Panc1 (cell line): ENCODE data around the gene RRBP1.

ENCODE experiments used
- POLR2AphosphoS5 ChIP-seq: IDR thresholded peaks from 2 replicates; pipeline ENCODE4 v1.6.1; 2012; ENCODE audit warnings: mild to moderate bottlenecking, low read depth, low read length, moderate library complexity
- SIN3A ChIP-seq: IDR thresholded peaks from 2 replicates; pipeline ENCODE4 v1.6.1; 2012; ENCODE audit warnings: low read depth, mild to moderate bottlenecking, low read length, moderate library complexity, borderline replicate concordance; ENCODE audit not compliant: insufficient read depth
- TF ChIP-seq, protein P1 (sequence below): fragments of 450-650 bp; IDR thresholded peaks from 2 replicates; pipeline ENCODE4 v1.5.1; 2017; ENCODE audit warnings: mild to moderate bottlenecking
- TF ChIP-seq, protein P2 (sequence below), 2 experiments: IDR thresholded peaks; 2 replicates each; pipeline ENCODE4 v1.6.1; 2011 to 2012; ENCODE audit warnings: low read depth in 2 of 2, control low read depth in 1 of 2, low read length in 1 of 2, mild to moderate bottlenecking in 1 of 2, moderate library complexity in 1 of 2; ENCODE audit not compliant: insufficient read depth in 1 of 2

DNA sequence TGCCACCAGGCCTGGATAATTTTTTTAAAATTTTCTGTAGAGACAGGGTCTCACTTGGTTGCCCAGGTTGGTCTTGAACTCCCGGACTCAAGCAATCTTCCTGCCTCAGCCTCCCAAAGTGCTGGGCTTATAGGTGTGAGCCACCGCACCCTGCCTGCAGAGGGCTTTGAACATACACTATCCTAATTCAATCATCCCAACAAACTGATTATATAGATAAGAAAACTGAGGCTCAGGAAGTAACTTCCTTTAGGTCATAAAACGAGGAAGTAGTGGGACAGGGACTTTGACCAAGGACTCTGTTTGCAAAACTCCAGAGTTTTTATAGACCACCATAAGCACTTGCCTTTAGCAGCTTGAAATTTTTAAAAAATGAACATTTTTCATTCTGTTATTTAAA lies 12.7 kb upstream of the RRBP1 start:
- TF ChIP-seq, protein P1, sequence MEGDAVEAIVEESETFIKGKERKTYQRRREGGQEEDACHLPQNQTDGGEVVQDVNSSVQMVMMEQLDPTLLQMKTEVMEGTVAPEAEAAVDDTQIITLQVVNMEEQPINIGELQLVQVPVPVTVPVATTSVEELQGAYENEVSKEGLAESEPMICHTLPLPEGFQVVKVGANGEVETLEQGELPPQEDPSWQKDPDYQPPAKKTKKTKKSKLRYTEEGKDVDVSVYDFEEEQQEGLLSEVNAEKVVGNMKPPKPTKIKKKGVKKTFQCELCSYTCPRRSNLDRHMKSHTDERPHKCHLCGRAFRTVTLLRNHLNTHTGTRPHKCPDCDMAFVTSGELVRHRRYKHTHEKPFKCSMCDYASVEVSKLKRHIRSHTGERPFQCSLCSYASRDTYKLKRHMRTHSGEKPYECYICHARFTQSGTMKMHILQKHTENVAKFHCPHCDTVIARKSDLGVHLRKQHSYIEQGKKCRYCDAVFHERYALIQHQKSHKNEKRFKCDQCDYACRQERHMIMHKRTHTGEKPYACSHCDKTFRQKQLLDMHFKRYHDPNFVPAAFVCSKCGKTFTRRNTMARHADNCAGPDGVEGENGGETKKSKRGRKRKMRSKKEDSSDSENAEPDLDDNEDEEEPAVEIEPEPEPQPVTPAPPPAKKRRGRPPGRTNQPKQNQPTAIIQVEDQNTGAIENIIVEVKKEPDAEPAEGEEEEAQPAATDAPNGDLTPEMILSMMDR, result no peak
- TF ChIP-seq, protein P2, sequence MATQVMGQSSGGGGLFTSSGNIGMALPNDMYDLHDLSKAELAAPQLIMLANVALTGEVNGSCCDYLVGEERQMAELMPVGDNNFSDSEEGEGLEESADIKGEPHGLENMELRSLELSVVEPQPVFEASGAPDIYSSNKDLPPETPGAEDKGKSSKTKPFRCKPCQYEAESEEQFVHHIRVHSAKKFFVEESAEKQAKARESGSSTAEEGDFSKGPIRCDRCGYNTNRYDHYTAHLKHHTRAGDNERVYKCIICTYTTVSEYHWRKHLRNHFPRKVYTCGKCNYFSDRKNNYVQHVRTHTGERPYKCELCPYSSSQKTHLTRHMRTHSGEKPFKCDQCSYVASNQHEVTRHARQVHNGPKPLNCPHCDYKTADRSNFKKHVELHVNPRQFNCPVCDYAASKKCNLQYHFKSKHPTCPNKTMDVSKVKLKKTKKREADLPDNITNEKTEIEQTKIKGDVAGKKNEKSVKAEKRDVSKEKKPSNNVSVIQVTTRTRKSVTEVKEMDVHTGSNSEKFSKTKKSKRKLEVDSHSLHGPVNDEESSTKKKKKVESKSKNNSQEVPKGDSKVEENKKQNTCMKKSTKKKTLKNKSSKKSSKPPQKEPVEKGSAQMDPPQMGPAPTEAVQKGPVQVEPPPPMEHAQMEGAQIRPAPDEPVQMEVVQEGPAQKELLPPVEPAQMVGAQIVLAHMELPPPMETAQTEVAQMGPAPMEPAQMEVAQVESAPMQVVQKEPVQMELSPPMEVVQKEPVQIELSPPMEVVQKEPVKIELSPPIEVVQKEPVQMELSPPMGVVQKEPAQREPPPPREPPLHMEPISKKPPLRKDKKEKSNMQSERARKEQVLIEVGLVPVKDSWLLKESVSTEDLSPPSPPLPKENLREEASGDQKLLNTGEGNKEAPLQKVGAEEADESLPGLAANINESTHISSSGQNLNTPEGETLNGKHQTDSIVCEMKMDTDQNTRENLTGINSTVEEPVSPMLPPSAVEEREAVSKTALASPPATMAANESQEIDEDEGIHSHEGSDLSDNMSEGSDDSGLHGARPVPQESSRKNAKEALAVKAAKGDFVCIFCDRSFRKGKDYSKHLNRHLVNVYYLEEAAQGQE (IDR thresholded peaks at IDR 0.05; ENCODE audit: insufficient read depth in 1 of 2, low read depth in 2 of 2, low read length in 1 of 2), result no peak
- TF ChIP-seq SIN3A (no peak), POLR2AphosphoS5 (no peak)
